ENCODE measurements around the gene UTP14A.

DNA sequence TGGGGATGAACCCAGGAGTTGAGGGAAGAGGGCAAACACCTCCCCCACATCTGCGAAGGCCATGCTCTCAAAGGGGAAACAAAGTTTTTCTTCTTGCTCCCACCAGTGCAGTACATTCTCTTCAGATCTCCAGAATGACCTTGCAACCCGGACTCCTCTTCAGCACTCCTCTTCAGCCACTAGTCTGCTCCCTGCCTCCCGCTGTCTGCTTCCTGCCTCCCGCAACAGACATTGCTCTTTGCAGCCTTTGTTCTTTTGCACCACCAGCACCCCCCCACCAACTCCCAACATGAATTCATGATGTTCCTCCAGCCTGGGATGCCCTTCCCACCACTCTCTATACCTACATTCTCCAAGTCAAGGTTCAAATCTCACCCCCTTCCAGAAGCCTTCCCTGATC is 32.1 kb downstream of the UTP14A start:
- TF ChIP-seq, protein P1, sequence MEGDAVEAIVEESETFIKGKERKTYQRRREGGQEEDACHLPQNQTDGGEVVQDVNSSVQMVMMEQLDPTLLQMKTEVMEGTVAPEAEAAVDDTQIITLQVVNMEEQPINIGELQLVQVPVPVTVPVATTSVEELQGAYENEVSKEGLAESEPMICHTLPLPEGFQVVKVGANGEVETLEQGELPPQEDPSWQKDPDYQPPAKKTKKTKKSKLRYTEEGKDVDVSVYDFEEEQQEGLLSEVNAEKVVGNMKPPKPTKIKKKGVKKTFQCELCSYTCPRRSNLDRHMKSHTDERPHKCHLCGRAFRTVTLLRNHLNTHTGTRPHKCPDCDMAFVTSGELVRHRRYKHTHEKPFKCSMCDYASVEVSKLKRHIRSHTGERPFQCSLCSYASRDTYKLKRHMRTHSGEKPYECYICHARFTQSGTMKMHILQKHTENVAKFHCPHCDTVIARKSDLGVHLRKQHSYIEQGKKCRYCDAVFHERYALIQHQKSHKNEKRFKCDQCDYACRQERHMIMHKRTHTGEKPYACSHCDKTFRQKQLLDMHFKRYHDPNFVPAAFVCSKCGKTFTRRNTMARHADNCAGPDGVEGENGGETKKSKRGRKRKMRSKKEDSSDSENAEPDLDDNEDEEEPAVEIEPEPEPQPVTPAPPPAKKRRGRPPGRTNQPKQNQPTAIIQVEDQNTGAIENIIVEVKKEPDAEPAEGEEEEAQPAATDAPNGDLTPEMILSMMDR (IDR thresholded peaks at IDR 0.05) = no peak
- TF ChIP-seq ZFX (IDR thresholded peaks at IDR 0.05; ENCODE audit: borderline replicate concordance) = no peak

Data from 22Rv1 (cell line).